ENCODE results near the gene CPPED1. TPM values are rescaled to one million over a fixed set of nuclear protein-coding genes. Genes with fewer than 3 reads are reported as not detected.
"Not testable (repeated sequence)": the region's sequence is repeated elsewhere in the genome, so short reads cannot be mapped to it uniquely, and the experiment has no call there.

CPPED1 gene
- total and polyA plus RNA-seq, 4 donors = 8.8 to 13.3 (median 9.5) TPM

DNA sequence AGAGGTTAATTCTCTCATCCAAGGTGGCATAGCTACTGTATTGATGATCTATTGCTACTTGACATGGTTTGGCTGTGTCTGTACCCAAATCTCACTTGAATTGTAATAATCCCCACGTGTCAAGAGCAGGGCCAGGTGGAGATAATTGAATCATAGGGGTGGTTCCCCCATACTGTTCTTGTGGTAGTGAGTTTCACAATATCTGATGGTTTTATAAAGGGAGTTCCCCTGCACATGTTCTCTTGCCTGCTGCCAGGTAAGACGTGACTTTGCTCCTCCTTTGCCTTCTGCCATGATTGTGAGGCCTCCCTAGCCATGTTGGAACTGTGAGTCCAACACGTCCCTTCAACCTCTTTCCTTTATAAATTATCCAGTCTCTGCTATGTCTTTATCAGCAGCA is 22.9 kb upstream of the CPPED1 start:
- Histone ChIP-seq H3K9me3 (ENCODE audit: control insufficient read depth, insufficient read depth, low read length) (no peaks in the 10 kb centered on the region), H3K4me3 (ENCODE audit: low read depth, low read length) (no peak overlapping the region)
- WGBS (ENCODE audit: insufficient coverage) = 65% methylated on average over 2 of the region's 3 CpGs

DNA sequence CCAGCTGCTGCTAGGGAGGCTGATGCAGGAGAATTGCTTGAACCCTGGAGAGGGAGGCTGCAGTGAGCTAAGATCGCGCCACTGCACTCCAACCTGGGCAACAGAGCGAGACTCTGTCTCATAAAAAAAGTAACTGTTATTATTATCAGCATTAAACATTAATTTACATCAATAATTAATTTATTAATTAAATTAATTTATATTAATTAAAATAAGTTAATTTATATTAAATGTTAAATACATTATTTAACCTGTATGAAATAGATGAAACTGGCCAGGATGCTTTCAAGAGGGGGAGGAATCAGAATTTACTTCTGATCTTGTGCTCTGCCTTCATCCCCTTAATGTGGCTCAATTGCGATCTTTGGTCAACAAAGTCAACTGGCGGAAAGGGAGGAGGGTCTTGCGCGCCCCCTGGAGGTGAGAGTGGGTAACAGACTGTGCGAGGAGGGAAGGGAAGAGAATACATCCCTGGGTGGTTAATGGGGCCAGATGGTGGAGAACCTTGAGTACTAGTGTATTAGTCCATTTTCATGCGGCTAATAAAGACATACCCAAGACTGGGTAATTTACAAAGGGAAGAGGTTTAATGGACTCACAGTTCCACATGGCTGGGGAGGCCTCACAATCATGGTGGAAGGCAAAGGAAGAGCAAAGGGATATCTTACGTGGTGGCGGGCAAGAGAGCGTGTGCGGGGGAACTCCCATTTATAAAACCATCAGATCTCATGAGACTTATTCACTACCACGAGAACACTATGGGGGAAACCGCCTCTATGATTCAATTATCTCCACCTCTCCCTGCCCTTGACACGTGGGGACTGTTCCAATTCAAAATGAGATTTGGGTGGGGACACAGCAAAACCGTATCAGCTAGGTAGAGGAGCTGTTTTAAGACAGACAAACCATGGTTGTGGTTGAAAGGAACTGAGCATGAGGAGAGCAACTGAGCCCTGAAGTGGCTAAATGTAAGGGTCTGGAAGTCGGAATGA is 15.7 kb upstream of the CPPED1 start:
- H3K9me3 ChIP-seq (ENCODE audit: control insufficient read depth, insufficient read depth, low read length) = no peaks in the 10 kb centered on the region
- H3K4me1 ChIP-seq (ENCODE audit: control insufficient read depth, insufficient read depth, low read length) = no peaks in the 10 kb centered on the region
- no peak overlapping the region for H3K27ac ChIP-seq (ENCODE audit: low read depth, low read length)
- no peaks in the 10 kb centered on the region for H3K27me3 ChIP-seq (ENCODE audit: control insufficient read depth, insufficient read depth, low read length)
- DNase-seq (ENCODE audit: low read depth in 4 of 6, low spot score in 6 of 6) = peak in 2 of 6 donors; percentile 16 to 48
- H3K4me3 ChIP-seq (ENCODE audit: low read depth, low read length) = no peak overlapping the region
- 54% methylated on average over 8 of the region's 18 CpGs for WGBS (ENCODE audit: insufficient coverage)
- no peaks in the 10 kb centered on the region for H3K36me3 ChIP-seq (ENCODE audit: control insufficient read depth, insufficient read depth, low read length)

More for the DNA sequence above, 22.9 kb upstream of the CPPED1 start:
- Histone ChIP-seq H3K27me3 (ENCODE audit: control insufficient read depth, insufficient read depth, low read length) (no peaks in the 10 kb centered on the region), H3K4me1 (ENCODE audit: control insufficient read depth, insufficient read depth, low read length) (no peaks in the 10 kb centered on the region), H3K27ac (ENCODE audit: low read depth, low read length) (no peak overlapping the region), H3K36me3 (ENCODE audit: control insufficient read depth, insufficient read depth, low read length) (no peaks in the 10 kb centered on the region)
- DNase-seq (ENCODE audit: low read depth in 4 of 6, low spot score in 6 of 6) = no peak

DNA sequence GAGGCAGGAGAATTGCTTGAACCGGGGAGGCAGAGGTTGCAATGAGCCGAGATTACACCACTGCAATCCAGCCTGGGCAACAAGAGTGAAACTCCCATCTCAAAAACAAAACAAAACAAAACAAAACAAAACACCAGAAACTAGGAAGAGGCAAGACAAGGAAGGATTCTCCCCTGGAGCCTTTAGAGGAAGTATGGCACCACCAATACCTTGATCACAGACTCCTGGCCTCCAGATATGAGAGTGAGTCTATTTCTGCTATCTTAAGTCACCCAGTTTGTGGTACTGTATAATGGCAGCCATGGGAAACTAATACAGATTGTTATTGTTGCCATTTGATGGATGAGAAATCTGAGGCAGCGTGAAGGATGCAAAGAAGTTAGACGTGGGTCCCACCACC is 14.6 kb upstream of the CPPED1 start:
- 100% methylated on average over 1 of the region's 4 CpGs for WGBS (ENCODE audit: insufficient coverage)
- no peak overlapping the region for H3K27ac ChIP-seq (ENCODE audit: low read depth, low read length)
- no peaks in the 10 kb centered on the region for H3K4me1 ChIP-seq (ENCODE audit: control insufficient read depth, insufficient read depth, low read length)
- no peaks in the 10 kb centered on the region for H3K27me3 ChIP-seq (ENCODE audit: control insufficient read depth, insufficient read depth, low read length)
- no peak for DNase-seq (ENCODE audit: low read depth in 4 of 6, low spot score in 6 of 6)
- H3K4me3 ChIP-seq (ENCODE audit: low read depth, low read length) = no peak overlapping the region
- no peaks in the 10 kb centered on the region for H3K36me3 ChIP-seq (ENCODE audit: control insufficient read depth, insufficient read depth, low read length)
- no peaks in the 10 kb centered on the region for H3K9me3 ChIP-seq (ENCODE audit: control insufficient read depth, insufficient read depth, low read length)

DNA sequence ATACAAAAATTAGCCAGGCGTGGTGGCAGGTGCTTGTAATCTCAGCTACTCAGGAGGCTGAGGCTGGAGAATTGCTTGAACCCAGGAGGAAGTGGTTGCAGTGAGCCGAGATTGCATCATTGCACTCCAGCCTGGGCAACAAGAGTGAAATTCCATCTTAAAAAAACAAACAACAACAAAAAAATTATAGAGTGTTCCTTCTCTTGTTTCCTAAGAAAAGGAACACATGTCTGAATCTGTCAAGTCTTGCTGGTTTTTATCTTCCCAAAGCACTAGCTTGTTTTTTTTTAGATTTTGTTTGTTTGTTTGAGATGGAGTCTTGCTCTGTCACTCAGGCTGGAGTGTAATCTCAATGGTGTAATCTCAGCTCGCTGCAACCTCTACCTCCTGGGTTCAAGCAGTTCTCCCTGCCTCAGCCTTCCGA is 13.1 kb upstream of the CPPED1 start:
- H3K27me3 ChIP-seq (ENCODE audit: control insufficient read depth, insufficient read depth, low read length); H3K36me3 ChIP-seq (ENCODE audit: control insufficient read depth, insufficient read depth, low read length); H3K4me1 ChIP-seq (ENCODE audit: control insufficient read depth, insufficient read depth, low read length); H3K9me3 ChIP-seq (ENCODE audit: control insufficient read depth, insufficient read depth, low read length); H3K27ac ChIP-seq (ENCODE audit: low read depth, low read length); DNase-seq (ENCODE audit: low read depth in 4 of 6, low spot score in 6 of 6); H3K4me3 ChIP-seq (ENCODE audit: low read depth, low read length): not testable (repeated sequence)
- no CpG with 5 or more reads among the region's 4 CpGs for WGBS (ENCODE audit: insufficient coverage)

- Histone ChIP-seq H3K27ac (ENCODE audit: low read depth, low read length) (no peak overlapping the region), H3K27me3 (ENCODE audit: control insufficient read depth, insufficient read depth, low read length) (no peaks in the 10 kb centered on the region), H3K9me3 (ENCODE audit: control insufficient read depth, insufficient read depth, low read length) (no peaks in the 10 kb centered on the region), H3K4me3 (ENCODE audit: low read depth, low read length) (no peak overlapping the region), H3K36me3 (ENCODE audit: control insufficient read depth, insufficient read depth, low read length) (no peaks in the 10 kb centered on the region), H3K4me1 (ENCODE audit: control insufficient read depth, insufficient read depth, low read length) (no peaks in the 10 kb centered on the region)
- peak in 1 of 6 donors; percentile 49 for DNase-seq (ENCODE audit: low read depth in 4 of 6, low spot score in 6 of 6)
- 71% methylated on average over 1 of the region's 3 CpGs for WGBS (ENCODE audit: insufficient coverage)
Observed at GRCh38 chr16:12815361-12815760, 11.7 kb upstream of the CPPED1 start.

- WGBS (ENCODE audit: insufficient coverage) = 82% methylated on average over 2 of the region's 3 CpGs
- not testable (repeated sequence) for H3K27me3 ChIP-seq (ENCODE audit: control insufficient read depth, insufficient read depth, low read length); H3K4me3 ChIP-seq (ENCODE audit: low read depth, low read length); H3K36me3 ChIP-seq (ENCODE audit: control insufficient read depth, insufficient read depth, low read length); DNase-seq (ENCODE audit: low read depth in 4 of 6, low spot score in 6 of 6); H3K4me1 ChIP-seq (ENCODE audit: control insufficient read depth, insufficient read depth, low read length); H3K27ac ChIP-seq (ENCODE audit: low read depth, low read length); H3K9me3 ChIP-seq (ENCODE audit: control insufficient read depth, insufficient read depth, low read length)
Observed at GRCh38 chr16:12813734-12814133, 10.0 kb upstream of the CPPED1 start.

DNA sequence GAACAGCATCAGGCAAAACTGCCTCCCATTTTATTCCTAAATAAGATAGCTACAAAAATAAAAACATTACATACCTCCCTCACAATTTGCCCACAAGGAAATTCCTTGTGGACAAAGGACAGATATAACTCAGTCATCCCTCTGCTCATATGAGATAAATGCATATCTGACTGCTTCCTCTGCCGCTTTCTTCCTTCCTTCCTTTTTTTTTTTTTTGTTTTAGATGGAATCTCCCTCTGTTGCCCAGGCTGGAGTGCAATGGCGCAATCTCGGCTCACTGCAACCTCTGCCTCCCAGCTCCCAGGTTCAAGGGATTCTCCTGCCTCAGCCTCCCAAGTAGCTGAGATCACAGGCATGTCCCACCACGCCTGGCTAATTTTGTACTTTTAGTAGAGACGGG is 9.6 kb upstream of the CPPED1 start:
- H3K9me3 ChIP-seq (ENCODE audit: control insufficient read depth, insufficient read depth, low read length); H3K36me3 ChIP-seq (ENCODE audit: control insufficient read depth, insufficient read depth, low read length); H3K4me3 ChIP-seq (ENCODE audit: low read depth, low read length); H3K27me3 ChIP-seq (ENCODE audit: control insufficient read depth, insufficient read depth, low read length); H3K27ac ChIP-seq (ENCODE audit: low read depth, low read length); H3K4me1 ChIP-seq (ENCODE audit: control insufficient read depth, insufficient read depth, low read length); DNase-seq (ENCODE audit: low read depth in 4 of 6, low spot score in 6 of 6): not testable (repeated sequence)
- 95% methylated on average over 2 of the region's 5 CpGs for WGBS (ENCODE audit: insufficient coverage)

- H3K36me3 ChIP-seq (ENCODE audit: control insufficient read depth, insufficient read depth, low read length) = no peaks in the 10 kb centered on the region
- no peaks in the 10 kb centered on the region for H3K9me3 ChIP-seq (ENCODE audit: control insufficient read depth, insufficient read depth, low read length)
- DNase-seq (ENCODE audit: low read depth in 4 of 6, low spot score in 6 of 6) = no peak
- H3K4me1 ChIP-seq (ENCODE audit: control insufficient read depth, insufficient read depth, low read length) = no peaks in the 10 kb centered on the region
- no peak overlapping the region for H3K27ac ChIP-seq (ENCODE audit: low read depth, low read length)
- no peaks in the 10 kb centered on the region for H3K27me3 ChIP-seq (ENCODE audit: control insufficient read depth, insufficient read depth, low read length)
- 73% methylated on average over 4 of the region's 5 CpGs for WGBS (ENCODE audit: insufficient coverage)
- H3K4me3 ChIP-seq (ENCODE audit: low read depth, low read length) = no peak overlapping the region
Observed at GRCh38 chr16:12811441-12812383, 8.0 kb upstream of the CPPED1 start.

- no peak for DNase-seq (ENCODE audit: low read depth in 4 of 6, low spot score in 6 of 6)
- peaks cover 9% of the 10 kb centered on the region for H3K4me1 ChIP-seq (ENCODE audit: control insufficient read depth, insufficient read depth, low read length)
- H3K36me3 ChIP-seq (ENCODE audit: control insufficient read depth, insufficient read depth, low read length) = no peaks in the 10 kb centered on the region
- H3K4me3 ChIP-seq (ENCODE audit: low read depth, low read length) = no peak overlapping the region
- H3K27me3 ChIP-seq (ENCODE audit: control insufficient read depth, insufficient read depth, low read length) = no peaks in the 10 kb centered on the region
- 90% methylated on average over 1 of the region's 2 CpGs for WGBS (ENCODE audit: insufficient coverage)
- no peaks in the 10 kb centered on the region for H3K9me3 ChIP-seq (ENCODE audit: control insufficient read depth, insufficient read depth, low read length)
- H3K27ac ChIP-seq (ENCODE audit: low read depth, low read length) = no peak overlapping the region
Observed at GRCh38 chr16:12805066-12805465, 1.4 kb upstream of the CPPED1 start.

Measured in spinal cord (tissue), 10 donors.